Measurements from ENCODE around the gene TPRX1.
"Not testable (repeated sequence)": the region's sequence is repeated elsewhere in the genome, so short reads cannot be mapped to it uniquely, and the experiment has no call there.

TPRX1 gene

DNA sequence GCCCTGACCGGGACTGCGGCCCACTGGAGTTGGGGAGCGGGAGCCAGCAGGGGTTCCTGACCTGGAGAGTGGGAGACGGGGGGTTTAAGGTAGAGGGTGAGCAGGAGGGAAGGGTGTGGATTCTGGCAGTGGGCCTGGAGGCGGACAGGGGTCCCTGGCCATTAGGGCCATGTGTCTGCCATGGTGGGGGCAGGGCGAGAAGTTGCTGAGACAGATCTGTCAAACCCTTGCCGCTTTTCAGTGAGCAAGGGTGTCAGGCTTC lies 38.1 kb downstream of the TPRX1 start:
- DNase-seq = no peak

DNA sequence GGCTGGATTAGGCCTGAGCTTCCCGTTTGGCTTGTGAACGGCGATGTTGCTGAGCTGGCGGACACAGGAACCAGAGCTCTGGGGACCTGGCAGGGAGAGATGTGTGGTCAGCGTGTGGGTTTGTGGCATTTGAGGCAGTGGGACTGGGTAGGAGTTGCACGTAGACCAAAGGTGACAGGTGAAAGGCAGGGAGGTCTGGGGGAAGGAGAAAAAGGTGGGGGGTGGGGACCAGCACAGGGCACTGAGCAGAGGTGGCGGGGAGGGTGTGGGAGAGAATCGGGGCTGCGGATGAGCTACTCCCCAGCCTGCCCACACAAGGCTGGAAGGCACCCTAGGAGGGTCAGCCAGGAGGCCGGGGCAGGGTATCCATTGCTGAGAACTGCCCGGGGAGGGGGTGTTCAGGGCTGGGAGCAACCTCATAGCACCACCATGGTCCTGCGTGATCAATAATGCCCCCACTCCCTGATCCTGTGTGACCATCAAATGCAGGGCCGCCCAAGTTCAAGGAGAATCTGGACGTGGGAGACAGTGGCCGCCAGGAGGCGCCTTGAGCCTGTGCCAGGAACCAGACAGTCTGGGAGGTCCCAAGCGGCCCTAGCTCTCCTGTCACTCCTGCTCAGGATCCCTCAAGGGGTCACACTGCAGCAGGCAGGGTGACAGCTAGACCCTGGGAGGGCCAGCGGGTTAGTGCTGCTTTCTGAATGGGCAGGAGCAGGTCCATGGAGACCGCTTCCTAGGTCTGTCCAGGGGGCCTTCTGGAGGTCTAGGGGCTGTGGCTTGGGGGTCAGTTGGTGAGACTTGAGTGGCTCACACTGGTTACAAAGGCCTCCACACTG lies 38.6 kb downstream of the TPRX1 start:
- no peak for DNase-seq

DNA sequence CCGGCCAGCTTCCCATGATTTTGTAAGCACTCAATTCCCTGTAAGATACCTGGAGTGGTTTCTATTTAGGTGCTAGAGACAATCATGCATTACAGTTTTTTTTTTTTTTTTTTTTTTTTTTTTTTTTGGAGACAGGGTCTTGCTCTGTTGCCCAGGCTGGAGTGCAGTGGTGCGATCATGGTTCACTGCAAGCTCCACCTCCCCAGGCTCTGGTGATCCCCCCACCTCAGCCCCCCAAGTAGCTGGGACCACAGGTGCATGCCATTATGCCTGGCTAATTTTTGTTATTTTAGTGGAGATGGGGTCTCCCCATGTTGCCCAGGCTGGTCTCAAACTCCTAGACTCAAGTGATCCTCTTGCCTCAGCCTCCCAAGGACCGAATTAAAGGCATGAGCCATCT lies 39.6 kb downstream of the TPRX1 start:
- not testable (repeated sequence) for DNase-seq

DNA sequence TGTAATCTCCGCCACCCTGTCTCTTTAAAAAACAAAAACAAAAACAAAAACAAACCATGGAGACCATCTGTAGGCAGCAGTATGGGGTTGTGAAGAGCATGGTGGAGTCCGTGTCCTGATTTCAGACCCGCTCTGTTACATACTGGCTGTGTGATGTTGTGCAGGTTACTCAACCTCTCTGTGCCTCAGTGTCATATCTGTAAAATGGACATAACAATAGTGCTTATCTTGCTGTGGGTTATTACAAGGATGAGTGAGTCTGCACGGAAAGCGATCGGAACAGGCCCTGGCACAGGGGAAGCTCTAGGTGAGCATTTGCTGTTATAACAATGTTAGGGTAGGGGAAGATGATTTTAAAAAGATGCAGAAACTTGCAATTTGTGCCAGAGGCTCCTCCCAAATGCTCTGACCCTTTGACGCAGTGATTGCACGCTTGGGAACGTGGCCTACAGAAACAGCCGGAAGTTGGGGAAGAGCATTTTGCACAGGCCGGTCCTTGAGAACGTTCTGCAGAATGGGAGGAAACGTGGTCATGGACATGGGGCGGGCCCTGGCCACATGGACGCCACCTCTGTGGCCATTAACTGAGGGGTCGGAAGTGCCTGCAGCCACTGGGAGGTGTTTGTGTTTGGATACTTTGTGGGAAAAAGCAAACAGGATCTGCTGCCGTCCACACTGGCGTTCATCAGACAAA lies 41.6 kb downstream of the TPRX1 start:
- no peak for DNase-seq

DNA sequence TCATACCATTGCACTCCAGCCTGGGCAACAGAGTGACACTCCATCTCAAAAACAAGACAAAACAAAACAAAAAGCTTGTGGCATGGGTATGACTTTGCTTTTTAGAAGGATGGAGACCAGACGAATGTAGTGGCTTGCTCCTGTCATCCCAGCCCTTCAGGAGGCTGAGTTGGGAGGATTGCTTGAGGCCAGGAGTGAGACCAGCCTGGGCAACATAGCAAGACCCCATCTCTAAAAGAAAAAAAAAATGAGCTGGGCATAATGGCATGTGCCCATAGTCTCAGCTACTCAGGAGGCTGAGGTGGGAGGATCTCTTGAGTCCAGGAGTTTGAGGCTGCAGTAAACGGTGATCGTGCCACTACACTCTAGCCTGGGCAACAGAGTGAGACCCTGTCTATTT lies 42.2 kb downstream of the TPRX1 start:
- DNase-seq = no peak

DNA sequence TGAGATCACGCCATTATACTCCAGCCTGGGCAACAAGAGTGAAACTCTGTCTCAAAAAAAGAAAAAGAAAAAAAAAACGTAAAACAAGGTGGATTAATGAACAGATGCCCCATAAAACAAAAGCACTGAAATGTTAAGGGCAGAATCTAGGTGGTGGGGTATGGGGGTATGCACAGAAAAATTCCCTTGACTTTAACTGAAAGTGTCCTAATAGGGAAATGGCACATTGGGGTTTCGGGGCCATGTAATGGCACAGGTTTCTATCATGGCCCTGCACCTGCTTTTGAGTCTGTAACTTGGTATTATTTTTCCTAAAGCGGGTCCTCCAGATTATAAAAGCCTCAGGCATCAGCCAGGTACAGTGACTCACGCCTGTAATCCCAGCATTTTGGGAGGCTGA lies 42.8 kb downstream of the TPRX1 start:
- no peak for DNase-seq

DNA sequence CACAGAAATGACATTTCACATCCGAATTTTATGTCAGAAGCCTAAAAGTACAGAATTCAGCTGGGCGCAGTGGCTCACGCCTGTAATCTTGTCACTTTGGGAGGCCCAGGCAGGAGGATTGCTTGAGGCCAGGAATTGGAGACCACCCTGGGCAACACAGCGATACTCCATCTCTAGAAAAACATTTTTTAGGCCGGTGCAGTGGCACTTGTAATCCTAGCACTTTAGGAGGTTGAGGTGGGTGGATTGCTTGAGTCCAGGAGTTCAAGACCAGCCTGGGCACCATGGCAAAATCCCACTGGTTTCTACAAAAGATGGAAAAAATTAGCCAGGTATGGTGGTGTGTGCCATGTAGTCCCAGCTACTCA lies 43.7 kb downstream of the TPRX1 start:
- no peak for DNase-seq

DNA sequence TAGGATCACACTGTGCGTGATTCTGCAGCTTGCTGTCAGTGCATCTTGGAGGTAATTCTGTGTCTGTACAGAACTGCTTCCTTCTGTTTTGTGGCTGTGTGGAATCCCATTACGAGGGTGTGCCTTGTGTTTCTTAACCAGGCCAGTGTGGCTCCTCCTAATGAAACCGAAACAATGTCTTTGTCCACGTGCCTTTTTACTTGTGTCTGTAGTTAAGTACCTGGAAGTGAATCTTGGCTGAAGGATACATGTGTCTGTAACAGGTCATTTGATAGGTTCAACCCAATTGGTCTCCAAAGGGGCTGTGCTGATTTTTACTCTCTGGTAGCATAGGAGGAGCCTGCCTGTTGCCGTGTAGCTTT lies 45.9 kb downstream of the TPRX1 start:
- no peak for DNase-seq

DNA sequence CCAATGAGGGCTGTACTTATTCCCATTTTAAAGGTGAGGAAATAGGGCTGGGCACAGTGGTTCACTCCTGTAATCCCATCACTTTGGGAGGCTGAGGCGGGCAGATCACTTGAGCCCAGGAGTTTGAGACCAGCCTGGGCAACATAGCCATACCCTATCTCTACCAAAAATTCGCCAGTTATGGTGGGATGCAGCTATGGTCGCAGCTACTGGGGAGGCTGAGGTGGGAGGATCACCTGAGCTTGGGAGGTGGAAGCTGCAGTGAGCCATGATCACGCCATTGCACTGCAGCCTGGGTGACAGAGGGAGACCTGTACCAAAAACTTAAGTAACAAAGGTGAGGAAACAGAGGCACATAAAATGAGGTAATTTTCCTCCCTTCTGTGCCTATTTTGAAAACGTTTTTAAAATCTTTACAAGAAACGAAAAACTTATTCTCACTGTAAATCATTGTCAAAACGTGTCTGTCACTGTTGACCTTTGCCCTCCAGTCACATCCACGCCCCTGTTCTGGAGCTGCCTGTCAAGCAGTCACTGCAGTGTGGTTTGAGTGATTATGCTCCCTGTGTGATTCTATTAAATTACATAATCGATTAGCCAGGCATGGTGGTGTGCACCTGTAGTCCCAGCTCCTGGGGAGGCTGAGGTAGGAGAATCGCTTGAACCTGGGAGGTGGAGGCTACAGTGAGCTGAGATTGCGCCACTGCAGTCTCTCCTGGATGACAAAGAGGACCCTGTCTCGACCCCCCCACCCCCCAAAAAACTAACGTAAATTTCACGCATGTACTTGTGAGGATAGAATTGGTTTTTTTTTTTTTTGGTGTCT lies 46.5 kb downstream of the TPRX1 start:
- DNase-seq = no peak

DNA sequence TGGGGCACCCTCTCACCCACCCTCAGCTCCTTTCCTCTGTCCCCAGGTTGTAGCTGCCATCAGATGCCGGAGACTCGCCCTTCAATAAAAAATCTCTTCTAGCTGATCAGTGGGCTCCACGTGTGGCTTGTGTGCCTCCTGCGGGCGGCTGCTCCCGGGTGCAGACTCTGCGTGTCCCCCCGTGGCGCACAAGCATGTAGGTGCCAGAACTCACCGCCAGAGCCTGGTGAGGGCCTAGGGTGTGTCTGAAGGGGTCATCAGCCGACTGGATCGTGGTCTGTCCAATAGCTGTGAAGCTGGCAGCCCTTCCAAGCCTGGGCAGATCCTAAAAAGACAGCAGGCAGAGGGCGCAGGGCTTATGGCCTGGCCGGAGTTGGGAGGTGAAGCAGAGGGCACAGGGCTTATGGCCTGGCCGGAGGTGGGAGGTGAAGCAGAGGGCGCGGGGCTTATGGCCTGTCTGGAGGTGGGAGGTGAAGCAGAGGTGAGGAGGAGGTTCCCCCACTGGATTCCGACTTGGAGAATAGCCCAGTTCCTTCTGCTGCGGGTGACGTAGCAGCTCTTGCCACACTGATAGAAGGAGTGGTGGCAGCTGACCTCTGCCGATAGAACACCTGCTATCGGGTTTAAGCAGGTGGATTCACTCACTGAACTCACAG lies 47.3 kb downstream of the TPRX1 start:
- no peak for DNase-seq

DNA sequence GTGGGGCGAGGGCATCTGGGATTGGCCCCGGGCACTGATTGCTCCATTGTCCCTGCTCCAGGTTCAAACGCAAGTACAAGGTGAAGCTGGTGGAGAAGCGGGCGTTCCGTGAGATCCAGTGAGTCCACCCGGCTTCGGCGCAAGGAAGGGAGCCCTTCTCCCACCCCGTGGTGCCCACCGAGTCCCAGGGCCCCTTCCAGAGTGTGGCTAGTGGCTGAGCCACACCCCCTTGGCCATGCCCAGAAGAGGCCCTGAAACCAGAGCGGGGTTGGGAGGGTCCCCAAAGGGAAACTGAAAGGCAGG lies 47.8 kb downstream of the TPRX1 start:
- DNase-seq = no peak

DNA sequence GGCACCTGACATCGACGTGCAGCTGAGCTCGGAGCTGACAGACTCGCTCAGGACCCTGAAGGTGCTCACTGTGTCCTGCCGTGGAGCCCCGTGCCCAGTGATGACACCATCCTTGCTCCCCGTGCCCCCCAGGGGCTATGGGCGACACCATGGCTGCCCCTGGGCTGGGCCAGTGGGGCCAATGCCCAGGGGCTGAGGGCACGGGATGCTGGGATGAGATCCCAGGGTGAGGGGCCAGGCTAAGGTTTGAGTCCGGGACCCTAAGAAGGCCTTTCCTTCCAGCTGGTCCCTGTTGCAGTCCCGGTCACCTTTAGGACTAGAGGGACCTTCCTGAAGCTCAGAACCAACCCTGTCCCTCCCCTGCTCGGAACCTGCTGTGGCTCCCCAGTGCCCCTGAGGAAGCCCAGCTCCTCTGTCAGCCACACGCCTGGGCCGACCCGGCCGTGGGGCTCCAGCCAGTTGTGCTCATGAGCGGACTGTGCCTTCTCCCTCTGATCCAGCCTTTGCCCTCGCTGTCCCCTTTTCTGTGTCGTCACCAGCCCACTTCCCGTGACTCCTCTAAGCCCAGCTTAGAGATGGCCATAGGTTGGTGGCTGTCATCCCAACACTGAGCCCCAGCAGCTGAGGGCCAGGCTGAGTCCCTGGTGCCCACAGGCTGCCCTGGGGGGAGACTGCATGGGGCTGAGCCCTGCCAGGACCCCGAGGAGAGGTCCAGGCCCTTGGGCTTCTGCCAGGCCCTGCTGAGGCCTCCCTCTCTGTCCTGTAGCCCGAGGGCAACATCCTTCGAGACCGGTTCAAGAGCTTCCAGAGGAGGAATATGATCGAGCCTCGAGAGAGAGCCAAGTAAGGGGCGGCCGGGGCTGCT lies 48.4 kb downstream of the TPRX1 start:
- DNase-seq = no peak

DNA sequence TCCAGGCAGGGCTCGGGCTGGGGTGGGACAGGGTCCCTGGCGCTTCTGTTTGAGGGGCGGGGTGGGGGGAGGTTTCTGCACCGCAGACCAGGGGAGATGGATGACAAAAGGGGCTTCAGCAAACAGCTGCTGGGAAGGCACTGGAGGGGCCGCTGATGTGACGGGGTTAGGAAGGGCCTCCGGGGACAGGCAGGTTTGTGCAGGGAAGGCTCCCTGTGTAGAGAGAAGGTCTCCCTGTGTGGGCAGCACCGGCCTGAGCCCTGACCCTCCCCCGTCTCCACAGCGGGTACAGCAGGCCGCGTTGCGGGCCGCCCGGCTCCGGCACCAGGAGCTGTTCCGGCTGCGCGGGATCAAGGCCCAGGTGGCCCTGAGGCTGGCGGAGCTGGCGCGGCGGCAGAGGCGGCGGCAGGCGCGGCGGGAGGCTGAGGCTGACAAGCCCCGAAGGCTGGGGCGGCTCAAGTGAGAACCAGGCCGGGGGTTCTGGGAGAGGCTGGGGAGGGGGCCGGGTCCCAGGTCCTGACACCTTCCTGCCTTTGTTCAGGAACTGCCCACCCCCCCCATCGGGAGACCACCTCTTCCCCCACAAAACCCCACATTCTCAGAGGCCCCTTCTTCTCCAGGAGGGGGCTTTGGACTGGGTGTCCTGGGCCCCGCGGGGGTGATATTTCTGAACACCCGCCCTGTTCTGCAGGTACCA lies 49.1 kb downstream of the TPRX1 start:
- no peak for DNase-seq

DNA sequence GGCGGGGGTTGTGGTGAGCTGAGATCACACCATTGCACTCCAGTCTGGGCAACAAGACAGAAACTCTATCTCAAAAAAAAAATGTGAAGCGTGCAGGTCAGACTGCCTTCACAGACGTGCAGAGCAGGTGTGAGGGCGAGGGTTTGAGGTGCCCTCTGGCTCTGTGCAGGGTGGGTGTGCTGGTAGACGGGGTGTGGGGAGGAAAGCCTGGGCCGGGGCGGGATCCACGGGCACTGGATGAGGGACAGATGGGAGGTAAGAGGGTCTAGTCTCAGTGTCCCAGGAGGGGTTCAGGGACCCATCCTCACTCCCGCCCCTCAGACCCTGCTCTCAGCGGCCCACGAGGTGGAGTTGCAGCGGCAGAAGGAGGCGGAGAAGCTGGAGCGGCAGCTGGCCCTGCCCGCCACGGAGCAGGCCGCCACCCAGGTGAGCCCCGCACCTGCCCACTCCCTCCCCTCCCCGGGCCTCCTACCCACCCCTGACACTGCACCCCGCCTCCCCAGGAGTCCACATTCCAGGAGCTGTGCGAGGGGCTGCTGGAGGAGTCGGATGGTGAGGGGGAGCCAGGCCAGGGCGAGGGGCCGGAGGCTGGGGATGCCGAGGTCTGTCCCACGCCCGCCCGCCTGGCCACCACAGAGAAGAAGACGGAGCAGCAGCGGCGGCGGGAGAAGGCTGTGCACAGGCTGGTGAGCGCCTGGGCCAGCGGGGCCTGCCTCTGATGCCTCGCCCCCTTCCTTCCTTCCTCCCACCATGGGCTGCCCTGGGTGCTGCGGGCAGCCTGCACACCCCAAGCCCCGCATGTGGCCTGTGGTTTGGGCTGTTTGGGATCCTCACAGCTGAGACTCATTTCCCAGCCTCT lies 49.9 kb downstream of the TPRX1 start:
- DNase-seq = no peak

DNA sequence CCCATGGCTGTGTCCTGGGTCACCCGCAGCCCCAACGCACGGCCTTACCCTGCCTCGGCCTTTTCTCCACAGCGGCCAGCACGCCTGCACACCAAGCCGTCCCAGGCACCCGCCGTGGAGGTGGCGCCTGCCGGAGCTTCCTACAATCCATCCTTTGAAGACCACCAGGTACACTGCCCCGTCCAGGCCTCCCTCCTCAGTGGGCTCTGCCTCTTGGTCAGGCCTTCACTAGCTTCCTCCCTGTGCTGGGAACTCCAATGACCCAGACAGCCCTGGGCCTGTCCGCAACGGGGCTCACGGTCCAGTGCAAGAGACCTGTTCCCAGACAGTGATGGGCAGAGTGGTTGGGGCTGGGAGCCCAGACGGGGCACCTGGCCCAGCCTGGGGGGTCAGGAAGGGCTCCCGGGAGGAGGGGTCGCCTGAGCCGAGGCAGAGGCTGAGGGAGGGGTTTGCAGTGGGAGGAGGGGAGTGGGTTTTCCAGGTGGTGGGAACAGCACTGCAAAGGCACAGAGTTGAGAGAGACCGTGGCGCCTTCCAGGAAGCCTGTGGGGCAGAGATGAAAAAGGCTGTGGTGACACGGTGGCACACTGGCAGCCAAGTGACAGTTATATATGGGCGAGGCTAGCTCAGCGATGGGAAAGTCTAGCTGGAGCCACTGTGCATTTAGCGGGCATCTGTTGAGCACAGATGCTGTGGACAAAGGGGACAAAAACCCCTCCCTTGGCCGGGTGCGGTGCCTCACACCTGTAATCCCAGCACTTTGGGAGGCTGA lies 51.7 kb downstream of the TPRX1 start:
- DNase-seq = no peak

Data from NCI-H524 treated with DMSO at 0.1 percent for 48 hours (cell line).